GM04503 (cell line): Measurements from ENCODE around the gene SKAP2.

Experiments
- DNase-seq: peaks from one replicate; pipeline ENCODE4 v3.0.0-alpha.2; 2012; ENCODE audit warnings: low read depth

Gene SKAP2

GRCh38 chr7:26759108-26759507, 105.3 kb downstream of the SKAP2 start:
- DNase-seq, result no peak

GRCh38 chr7:26743205-26743604, 121.2 kb downstream of the SKAP2 start:
- DNase-seq, result no peak

DNA sequence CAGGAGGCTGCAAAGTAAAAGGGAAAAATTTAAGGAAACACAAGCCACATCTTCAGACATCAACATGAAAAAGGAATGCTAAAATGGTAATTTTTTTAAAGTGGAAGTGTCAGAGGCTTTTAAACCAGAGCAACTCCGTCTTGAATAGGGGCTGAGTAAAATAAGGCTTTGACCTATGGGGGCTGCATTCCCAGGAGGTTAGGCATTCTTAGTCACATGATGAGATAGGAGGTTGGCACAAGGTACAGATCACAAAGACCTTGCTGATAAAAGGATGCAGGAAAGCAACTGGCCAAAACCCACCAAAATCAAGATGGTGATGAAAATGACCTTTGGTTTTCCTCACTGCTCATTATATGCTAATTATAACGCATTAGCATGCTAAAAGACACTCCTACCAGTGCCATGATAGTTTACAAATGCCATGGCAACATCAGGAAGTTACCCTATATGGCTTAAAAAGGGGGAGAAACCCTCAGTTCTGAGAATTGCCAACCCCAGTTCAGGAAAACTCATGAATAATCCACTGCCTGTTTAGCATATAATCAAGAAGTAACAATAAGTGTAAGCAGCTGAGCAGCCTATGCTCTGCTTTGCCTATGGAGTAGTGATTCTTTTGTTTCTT, 128.3 kb downstream of the SKAP2 start:
- DNase-seq, result no peak

GRCh38 chr7:26729150-26729775, 135.1 kb downstream of the SKAP2 start:
- no peak for DNase-seq

DNA sequence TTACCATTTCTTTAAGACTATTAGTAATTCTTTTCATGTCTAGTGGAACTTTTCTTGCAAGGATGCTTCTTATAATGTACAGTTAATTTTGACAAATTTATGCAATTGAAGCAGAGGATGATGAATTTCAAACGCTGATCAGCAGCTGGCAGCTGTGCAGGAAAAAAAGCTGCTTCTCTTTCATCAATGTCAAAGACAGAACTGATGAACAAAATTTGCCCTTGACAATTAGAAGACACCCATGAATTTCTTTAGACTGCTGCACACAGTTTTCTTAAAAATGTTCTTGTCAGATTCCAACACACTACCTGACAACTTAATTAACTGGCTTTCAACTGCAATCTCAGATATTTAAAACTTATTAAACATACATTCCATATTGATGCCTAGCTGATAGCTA, 138.3 kb downstream of the SKAP2 start:
- DNase-seq, result no peak

- no peak for DNase-seq
These were observed 139.6 kb downstream of the SKAP2 start for GRCh38 chr7:26724795-26725194.

GRCh38 chr7:26723129-26723528, 141.3 kb downstream of the SKAP2 start:
- no peak for DNase-seq

GRCh38 chr7:26721450-26721849, 142.9 kb downstream of the SKAP2 start:
- DNase-seq, result no peak

DNA sequence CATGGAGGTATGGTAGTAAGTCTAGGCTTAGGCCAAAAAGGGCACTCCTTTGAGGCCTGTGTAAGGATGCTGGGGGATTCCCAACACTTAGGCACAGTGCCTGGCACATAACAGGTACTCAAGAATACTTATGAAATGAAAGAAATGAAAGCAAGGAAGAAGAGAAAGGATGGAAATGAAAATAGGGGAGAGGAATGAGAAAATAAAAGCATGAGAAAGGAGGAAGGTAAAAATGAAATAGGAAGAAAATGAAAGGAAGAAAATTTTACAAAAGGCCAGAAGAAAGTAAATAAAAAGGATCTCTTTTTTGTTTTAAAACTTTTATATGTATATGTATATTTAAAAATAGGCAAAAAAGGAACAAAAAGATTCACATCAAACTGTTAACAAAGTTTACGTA, 146.3 kb downstream of the SKAP2 start:
- DNase-seq, result no peak

GRCh38 chr7:26714438-26714837, 150.0 kb downstream of the SKAP2 start:
- no peak for DNase-seq

DNA sequence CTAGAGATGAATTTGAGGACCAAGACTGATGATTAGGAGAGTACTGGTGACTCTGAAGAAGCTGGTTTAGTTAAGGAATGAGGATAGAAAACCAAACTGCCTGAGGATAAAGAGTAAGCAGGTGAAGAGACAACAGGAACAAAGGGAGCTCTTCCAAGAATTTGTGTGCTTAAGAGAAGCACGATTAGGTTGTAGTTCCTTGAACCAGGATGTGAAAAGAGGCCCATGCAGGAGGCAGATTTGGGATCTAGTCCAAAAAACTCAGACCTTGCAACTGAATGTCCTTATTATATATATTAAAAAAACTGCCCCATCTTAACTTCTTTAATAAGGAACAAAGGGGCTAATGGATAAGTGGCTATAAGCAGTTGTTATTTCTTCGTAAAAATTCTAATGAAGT, 150.4 kb downstream of the SKAP2 start:
- no peak for DNase-seq

DNA sequence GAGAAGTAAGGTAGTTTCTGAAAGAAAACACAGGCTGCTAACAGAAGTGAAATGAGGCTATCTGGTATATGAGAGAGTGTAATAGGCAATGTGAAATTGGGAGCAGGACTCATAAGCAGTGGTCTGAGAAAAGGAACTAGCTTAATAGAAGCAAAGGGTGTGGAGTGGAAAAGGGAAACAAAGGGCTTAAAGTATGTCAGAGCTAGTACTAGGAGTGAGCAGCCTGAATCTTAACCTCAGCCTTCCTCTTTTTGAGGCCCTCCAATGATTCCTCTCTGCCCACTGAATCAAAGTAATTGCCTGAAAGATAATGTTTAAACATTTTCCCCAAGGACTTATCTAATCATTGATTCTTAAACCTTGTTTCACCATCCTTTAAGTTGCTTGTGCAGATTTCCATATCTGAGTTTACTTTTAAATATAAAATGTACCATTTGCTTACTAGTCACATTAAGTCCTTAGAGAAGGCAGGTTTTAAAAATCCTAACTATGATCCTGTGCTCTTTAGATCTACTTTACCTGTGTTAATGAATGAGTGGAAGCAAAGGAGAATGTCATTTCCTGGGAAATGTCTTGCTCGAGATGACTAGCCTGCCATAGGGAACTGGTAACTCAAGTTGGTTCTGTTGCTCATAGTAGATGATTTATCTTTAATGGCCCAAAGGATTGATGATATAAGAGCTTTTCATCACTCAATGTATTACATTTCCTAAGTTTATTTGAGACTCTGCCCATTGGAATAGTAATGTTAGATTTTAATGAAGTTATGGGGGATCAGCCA, 155.0 kb downstream of the SKAP2 start:
- DNase-seq, result no peak

- DNase-seq, result peak; percentile 73
These were observed 158.8 kb downstream of the SKAP2 start for GRCh38 chr7:26705567-26705966.

DNA sequence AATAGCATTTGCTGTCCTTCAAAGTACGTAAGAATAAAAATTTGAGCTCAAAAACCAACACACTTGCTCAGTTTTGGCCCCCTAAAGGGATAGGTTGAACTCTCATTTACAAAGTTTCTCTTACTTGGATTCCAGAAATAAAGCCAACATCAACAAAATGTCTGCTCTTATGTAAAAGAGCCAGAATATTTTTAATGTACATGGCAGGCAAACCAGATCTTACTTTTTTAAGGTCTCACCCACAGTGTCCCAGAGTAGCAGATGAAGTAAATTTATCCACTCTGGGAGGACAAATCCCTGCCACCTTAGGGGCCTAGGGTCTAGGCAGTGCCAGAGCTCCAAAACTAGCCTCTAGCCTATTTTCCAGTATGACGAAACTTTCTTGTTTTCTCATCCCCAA, 159.6 kb downstream of the SKAP2 start:
- DNase-seq, result no peak

DNA sequence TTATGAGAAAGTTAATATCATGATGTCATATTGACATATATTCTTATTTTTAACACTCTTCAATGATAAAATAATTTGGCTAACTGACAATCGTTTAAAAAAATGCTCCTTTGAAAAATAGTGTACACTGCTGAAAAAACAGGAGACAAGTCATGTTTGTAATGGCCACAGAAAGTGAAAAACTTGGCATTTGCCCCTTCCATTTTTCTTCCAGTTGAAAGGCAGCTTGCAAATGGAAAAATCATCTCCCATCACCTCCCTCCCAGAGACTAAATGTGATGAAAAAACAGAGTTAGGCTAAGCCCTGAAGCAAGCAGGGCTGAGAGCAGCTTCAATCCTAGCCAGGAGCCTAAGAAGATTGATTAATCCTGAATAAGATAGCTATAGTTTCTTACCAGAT, 160.4 kb downstream of the SKAP2 start:
- no peak for DNase-seq

GRCh38 chr7:26700893-26701292, 163.5 kb downstream of the SKAP2 start:
- no peak for DNase-seq

- DNase-seq, result no peak
These were observed 164.0 kb downstream of the SKAP2 start for GRCh38 chr7:26700386-26700785.

DNA sequence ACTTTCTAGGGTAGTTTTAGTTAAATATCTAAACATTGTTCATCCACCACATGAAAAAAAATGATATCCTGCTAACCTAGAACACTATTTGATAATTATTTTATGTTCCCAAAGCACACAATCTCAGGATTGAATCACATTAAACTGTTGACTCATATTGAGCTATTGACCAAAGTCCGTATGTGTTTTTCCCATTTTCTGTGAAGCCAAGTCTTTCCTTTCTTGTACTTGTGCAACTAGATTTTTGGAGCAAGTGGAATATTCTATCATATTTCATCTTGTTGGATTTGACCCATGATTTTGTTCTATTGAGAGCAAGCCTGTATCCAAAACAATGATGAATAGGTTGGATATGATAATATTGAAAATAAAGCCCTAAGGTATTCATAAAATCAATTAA, 164.6 kb downstream of the SKAP2 start:
- no peak for DNase-seq

- DNase-seq, result no peak
These were observed 165.6 kb downstream of the SKAP2 start for GRCh38 chr7:26698806-26699205.

DNA sequence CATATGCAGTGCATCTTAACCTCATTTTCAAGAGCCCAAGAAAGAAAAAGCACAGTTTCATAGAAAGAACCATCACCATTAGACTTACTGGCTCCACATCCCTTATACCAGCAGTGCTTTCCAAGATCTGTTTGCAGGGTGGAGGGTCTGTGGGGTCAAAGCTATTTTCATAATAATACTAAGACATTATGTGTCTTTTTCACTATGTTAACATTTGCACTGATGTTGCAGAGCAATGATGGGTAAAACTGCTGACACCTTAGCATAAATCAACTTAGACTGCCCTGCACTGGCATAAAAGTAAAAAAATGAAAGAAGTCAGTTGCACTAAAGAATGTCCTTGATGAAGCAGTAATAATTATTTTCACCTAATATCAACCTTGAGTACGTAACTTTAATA, 166.2 kb downstream of the SKAP2 start:
- no peak for DNase-seq

- no peak for DNase-seq
These were observed 167.4 kb downstream of the SKAP2 start for GRCh38 chr7:26696978-26697377.

DNA sequence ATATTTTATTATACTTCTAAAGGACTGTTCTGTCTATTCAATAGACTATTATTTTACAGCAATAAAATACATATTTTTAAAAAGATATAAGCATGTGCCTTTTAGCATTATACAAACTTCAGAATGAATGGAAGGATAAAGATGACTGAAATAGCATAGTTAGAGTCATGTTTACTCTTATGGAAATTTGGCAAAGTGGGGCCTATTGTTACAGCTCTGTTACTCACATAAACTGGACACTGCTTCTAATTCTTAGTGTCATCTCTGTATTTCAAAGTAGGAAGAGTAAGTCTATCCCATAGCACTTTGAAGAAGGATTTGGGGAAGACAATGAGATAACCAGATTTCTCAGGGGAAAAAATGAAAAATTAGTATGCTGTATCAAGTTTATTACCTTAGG, 168.2 kb downstream of the SKAP2 start:
- DNase-seq, result no peak

- DNase-seq, result no peak
These were observed 169.7 kb downstream of the SKAP2 start for GRCh38 chr7:26694713-26695112.

- DNase-seq, result no peak
These were observed 170.2 kb downstream of the SKAP2 start for GRCh38 chr7:26694141-26694540.
